GM12874 (cell line): ENCODE data around the gene PRRG2.

Source experiments
- CTCF ChIP-seq: IDR thresholded peaks from 2 replicates; pipeline ENCODE4 v1.5.1; 2011; ENCODE audit warnings: low read depth, mild to moderate bottlenecking, control low read depth, low read length, moderate library complexity; ENCODE audit not compliant: insufficient read depth

The PRRG2 gene

GRCh38 chr19:49640113-49640898 lies 59.2 kb downstream of the PRRG2 start, which contains the start of gene RRAS:
RRAS (minus strand) TSS chr19:49640143; CDS start chr19:49640098, 45 bp downstream.
- no peak for TF ChIP-seq CTCF
